Measurements from ENCODE around the gene CCL22.

- no peak for TF ChIP-seq CTCF (IDR thresholded peaks at IDR 0.05)
- no peak for TF ChIP-seq POLR2A (IDR thresholded peaks at IDR 0.05; ENCODE audit: low read depth)
Observed at GRCh38 chr16:57366544-57367040, 8.0 kb downstream of the CCL22 start.

Data from esophagus muscularis mucosa (tissue), 3 donors.